HEK293 (cell line): ENCODE results near the gene XCL1.

Experiments
- CTCF ChIA-PET: fragments of 350-600 bp; formaldehyde crosslinking; extraction: SDS; loops from one replicate; lab custom pipeline; 2021; ENCODE audit warnings: antibody characterized with exemption; lab: Yijun Ruan, JAX
- POLR2A ChIA-PET: fragments of 300-600 bp; formaldehyde crosslinking; extraction: SDS; loops from one replicate; lab custom pipeline; 2020; ENCODE audit warnings: antibody characterized with exemption, inconsistent platforms; lab: Yijun Ruan, JAX
- H3K27ac ChIP-seq: fragments of 200-500 bp; sonication (Bioruptor generic); 2 replicates; pipeline ENCODE4 v1.5.1; 2014; ENCODE audit warnings: low read depth, low read length, control low read depth, inconsistent platforms; ENCODE audit errors: extremely low read depth
- H3K36me3 ChIP-seq, 2 experiments: fragments of 200-500 bp in 1 of 2; sonication (Bioruptor generic) in 1 of 2; 1 replicate in 1 of 2; 2 replicates in 1 of 2; pipeline ENCODE4 v1.5.1; 2014 to 2017; ENCODE audit warnings: inconsistent platforms in 2 of 2, low read length in 2 of 2; ENCODE audit not compliant: control insufficient read depth in 2 of 2, insufficient read depth in 1 of 2
- H3K4me1 ChIP-seq: fragments of 200-500 bp; sonication (Bioruptor generic); 2 replicates; pipeline ENCODE4 v1.5.1; 2014; ENCODE audit warnings: mild to moderate bottlenecking, low read length, inconsistent platforms; ENCODE audit not compliant: control insufficient read depth, insufficient read depth
- H3K4me3 ChIP-seq: 2 replicates; pipeline ENCODE4 v1.5.1; 2011; ENCODE audit warnings: low read depth, mild to moderate bottlenecking, control low read depth, low read length, moderate library complexity
- H3K9me3 ChIP-seq: fragments of 200-500 bp; sonication (Bioruptor generic); 2 replicates; pipeline ENCODE4 v1.5.1; 2014; ENCODE audit warnings: low read depth, low read length, inconsistent platforms; ENCODE audit not compliant: control insufficient read depth, insufficient read depth
- PRDM1 ChIP-seq: fragments of 450-650 bp; formaldehyde crosslinking; IDR thresholded peaks from 2 replicates; pipeline ENCODE4; 2016; ENCODE audit warnings: missing biosample characterization, missing genetic modification characterization
- ZBTB20 ChIP-seq: fragments of 450-650 bp; formaldehyde crosslinking; IDR thresholded peaks from 2 replicates; pipeline ENCODE4 v1.5.1; 2016; ENCODE audit warnings: missing biosample characterization, missing genetic modification characterization
- ZFP3 ChIP-seq: fragments of 450-650 bp; formaldehyde crosslinking; IDR thresholded peaks from 2 replicates; pipeline ENCODE4 v1.5.1; 2016; ENCODE audit warnings: low read depth, missing biosample characterization, missing genetic modification characterization
- ZFP41 ChIP-seq: fragments of 450-650 bp; formaldehyde crosslinking; IDR thresholded peaks from 2 replicates; pipeline ENCODE4 v1.5.1; 2016; ENCODE audit warnings: missing biosample characterization, missing genetic modification characterization, borderline replicate concordance
- ZFP69B ChIP-seq: fragments of 450-650 bp; formaldehyde crosslinking; IDR thresholded peaks from 2 replicates; pipeline ENCODE4 v1.5.1; 2016; ENCODE audit warnings: missing biosample characterization, missing genetic modification characterization
- ZIC2 ChIP-seq: fragments of 450-650 bp; formaldehyde crosslinking; IDR thresholded peaks from 2 replicates; pipeline ENCODE4 v1.5.1; 2016; ENCODE audit warnings: missing biosample characterization, missing genetic modification characterization
- ZNF10 ChIP-seq: fragments of 450-650 bp; formaldehyde crosslinking; IDR thresholded peaks from 2 replicates; pipeline ENCODE4 v1.5.1; 2017; ENCODE audit warnings: missing biosample characterization, missing genetic modification characterization
- ZNF112 ChIP-seq: fragments of 450-650 bp; formaldehyde crosslinking; IDR thresholded peaks from 2 replicates; pipeline ENCODE4 v1.5.0; 2017; ENCODE audit warnings: missing biosample characterization, missing genetic modification characterization
- ZNF114 ChIP-seq: fragments of 450-650 bp; formaldehyde crosslinking; IDR thresholded peaks from 2 replicates; pipeline ENCODE4 v1.5.0; 2017; ENCODE audit warnings: missing biosample characterization, missing genetic modification characterization
- ZNF174 ChIP-seq: fragments of 450-650 bp; formaldehyde crosslinking; IDR thresholded peaks from 2 replicates; pipeline ENCODE4 v1.5.0; 2017; ENCODE audit warnings: missing biosample characterization, mild to moderate bottlenecking, missing genetic modification characterization
- ZNF202 ChIP-seq: fragments of 450-650 bp; formaldehyde crosslinking; IDR thresholded peaks from 2 replicates; pipeline ENCODE4 v1.5.1; 2016; ENCODE audit warnings: missing biosample characterization, missing genetic modification characterization, borderline replicate concordance
- ZNF341 ChIP-seq: fragments of 450-650 bp; formaldehyde crosslinking; IDR thresholded peaks from 2 replicates; pipeline ENCODE4; 2016; ENCODE audit warnings: low read depth, missing biosample characterization, missing genetic modification characterization
- ZNF354C ChIP-seq: fragments of 450-650 bp; formaldehyde crosslinking; IDR thresholded peaks from 2 replicates; pipeline ENCODE4 v1.5.1; 2016; ENCODE audit warnings: missing biosample characterization, missing genetic modification characterization, low read depth, borderline replicate concordance
- ZNF548 ChIP-seq: fragments of 450-650 bp; formaldehyde crosslinking; IDR thresholded peaks from 2 replicates; pipeline ENCODE4 v1.5.1; 2016; ENCODE audit warnings: missing biosample characterization, missing genetic modification characterization
- ZNF561 ChIP-seq: fragments of 450-650 bp; IDR thresholded peaks from 2 replicates; pipeline ENCODE4 v1.5.1; 2018; ENCODE audit warnings: missing biosample characterization, missing genetic modification characterization, borderline replicate concordance
- TF ChIP-seq, protein P1 (sequence below): fragments of 450-650 bp; formaldehyde crosslinking; IDR thresholded peaks from 2 replicates; pipeline ENCODE4 v1.5.1; 2016; ENCODE audit warnings: missing biosample characterization, missing genetic modification characterization
- TF ChIP-seq, protein P2 (sequence below): IDR thresholded peaks from 2 replicates; pipeline ENCODE4 v1.6.1; 2011; ENCODE audit warnings: mild to moderate bottlenecking, low read depth, low read length, borderline replicate concordance
- TF ChIP-seq, protein P3 (sequence below): fragments of 450-650 bp; formaldehyde crosslinking; IDR thresholded peaks from 2 replicates; pipeline ENCODE4 v1.5.1; 2016; ENCODE audit warnings: missing biosample characterization, missing genetic modification characterization
- TF ChIP-seq, protein P4 (sequence below): fragments of 450-650 bp; formaldehyde crosslinking; IDR thresholded peaks from 2 replicates; pipeline ENCODE4 v1.5.1; 2016; ENCODE audit warnings: missing biosample characterization, missing genetic modification characterization, low read depth

The XCL1 gene

DNA sequence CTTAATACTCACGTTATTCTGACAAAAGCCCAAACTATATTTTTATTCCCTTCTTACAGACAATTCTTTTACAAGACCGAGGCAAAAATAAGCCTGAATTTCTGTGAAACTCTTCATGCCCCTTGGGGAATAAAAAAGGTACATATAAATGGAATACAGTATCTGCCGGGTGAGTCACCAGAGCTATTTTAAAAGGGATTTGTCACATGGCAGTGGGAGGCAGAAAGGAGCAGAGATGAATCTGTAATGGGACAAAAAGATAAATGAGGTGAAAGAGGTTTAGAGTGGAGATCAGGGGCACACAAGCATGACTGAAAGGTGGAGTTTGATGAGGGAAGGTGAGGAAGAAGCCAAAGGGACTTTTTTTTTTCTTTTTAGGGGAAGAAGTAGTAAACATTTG lies 8.8 kb downstream of the XCL1 start:
- ChIA-PET POLR2A (no interaction called here), CTCF (interaction anchor here (0.6 to 2.2 kb wide), 3 partner anchors 60 to 243 kb away, joined by 3 to 5 read pairs (median 4); no protein-coding TSS in a partner anchor)
- H3K9me3 ChIP-seq, result no peaks in the 10 kb centered on the region
- no peak overlapping the region for H3K4me3 ChIP-seq
- peaks cover 3% of the 10 kb centered on the region; the same call in 1 of the 2 replicates for H3K4me1 ChIP-seq
- H3K36me3 ChIP-seq, result no peaks in the 10 kb centered on the region
- H3K27ac ChIP-seq, result no peak overlapping the region
- TF ChIP-seq PRDM1 (0 out of 2 replicates have a peak, but pooled peaks have one; percentile 25), ZNF174 (tag by site-specific recombination) (no peak)

DNA sequence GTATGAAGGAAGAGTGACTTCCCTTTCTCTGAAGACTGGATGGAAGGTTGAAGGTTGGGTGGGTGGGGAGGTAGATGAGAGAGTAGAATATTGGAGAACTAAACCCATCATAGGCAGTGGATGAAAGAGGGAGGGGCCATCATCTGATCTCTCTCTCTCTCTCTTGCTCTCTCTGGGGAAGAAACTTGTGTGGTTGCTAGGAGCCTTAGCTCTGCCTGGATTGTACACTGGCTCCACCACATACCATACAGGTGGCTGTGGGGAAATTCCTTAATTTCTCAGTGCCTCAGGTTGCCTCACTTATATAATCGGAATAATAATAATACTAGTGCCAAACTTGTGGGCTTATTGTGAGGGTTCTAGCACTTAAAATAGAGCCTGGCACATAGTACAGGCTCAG lies 9.5 kb downstream of the XCL1 start:
- no peak for TF ChIP-seq ZNF548 (tag by site-specific recombination)
- TF ChIP-seq ZNF10, result no peak
- TF ChIP-seq, protein P1, sequence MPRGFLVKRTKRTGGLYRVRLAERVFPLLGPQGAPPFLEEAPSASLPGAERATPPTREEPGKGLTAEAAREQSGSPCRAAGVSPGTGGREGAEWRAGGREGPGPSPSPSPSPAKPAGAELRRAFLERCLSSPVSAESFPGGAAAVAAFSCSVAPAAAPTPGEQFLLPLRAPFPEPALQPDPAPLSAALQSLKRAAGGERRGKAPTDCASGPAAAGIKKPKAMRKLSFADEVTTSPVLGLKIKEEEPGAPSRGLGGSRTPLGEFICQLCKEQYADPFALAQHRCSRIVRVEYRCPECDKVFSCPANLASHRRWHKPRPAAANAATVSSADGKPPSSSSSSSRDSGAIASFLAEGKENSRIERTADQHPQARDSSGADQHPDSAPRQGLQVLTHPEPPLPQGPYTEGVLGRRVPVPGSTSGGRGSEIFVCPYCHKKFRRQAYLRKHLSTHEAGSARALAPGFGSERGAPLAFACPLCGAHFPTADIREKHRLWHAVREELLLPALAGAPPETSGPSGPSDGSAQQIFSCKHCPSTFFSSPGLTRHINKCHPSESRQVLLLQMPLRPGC (tag by site-specific recombination), result no peak
- TF ChIP-seq, protein P2, sequence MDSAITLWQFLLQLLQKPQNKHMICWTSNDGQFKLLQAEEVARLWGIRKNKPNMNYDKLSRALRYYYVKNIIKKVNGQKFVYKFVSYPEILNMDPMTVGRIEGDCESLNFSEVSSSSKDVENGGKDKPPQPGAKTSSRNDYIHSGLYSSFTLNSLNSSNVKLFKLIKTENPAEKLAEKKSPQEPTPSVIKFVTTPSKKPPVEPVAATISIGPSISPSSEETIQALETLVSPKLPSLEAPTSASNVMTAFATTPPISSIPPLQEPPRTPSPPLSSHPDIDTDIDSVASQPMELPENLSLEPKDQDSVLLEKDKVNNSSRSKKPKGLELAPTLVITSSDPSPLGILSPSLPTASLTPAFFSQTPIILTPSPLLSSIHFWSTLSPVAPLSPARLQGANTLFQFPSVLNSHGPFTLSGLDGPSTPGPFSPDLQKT, result no peak
- TF ChIP-seq ZNF561, result no peak
- TF ChIP-seq ZIC2 (tag by site-specific recombination), result no peak
- TF ChIP-seq, protein P3, sequence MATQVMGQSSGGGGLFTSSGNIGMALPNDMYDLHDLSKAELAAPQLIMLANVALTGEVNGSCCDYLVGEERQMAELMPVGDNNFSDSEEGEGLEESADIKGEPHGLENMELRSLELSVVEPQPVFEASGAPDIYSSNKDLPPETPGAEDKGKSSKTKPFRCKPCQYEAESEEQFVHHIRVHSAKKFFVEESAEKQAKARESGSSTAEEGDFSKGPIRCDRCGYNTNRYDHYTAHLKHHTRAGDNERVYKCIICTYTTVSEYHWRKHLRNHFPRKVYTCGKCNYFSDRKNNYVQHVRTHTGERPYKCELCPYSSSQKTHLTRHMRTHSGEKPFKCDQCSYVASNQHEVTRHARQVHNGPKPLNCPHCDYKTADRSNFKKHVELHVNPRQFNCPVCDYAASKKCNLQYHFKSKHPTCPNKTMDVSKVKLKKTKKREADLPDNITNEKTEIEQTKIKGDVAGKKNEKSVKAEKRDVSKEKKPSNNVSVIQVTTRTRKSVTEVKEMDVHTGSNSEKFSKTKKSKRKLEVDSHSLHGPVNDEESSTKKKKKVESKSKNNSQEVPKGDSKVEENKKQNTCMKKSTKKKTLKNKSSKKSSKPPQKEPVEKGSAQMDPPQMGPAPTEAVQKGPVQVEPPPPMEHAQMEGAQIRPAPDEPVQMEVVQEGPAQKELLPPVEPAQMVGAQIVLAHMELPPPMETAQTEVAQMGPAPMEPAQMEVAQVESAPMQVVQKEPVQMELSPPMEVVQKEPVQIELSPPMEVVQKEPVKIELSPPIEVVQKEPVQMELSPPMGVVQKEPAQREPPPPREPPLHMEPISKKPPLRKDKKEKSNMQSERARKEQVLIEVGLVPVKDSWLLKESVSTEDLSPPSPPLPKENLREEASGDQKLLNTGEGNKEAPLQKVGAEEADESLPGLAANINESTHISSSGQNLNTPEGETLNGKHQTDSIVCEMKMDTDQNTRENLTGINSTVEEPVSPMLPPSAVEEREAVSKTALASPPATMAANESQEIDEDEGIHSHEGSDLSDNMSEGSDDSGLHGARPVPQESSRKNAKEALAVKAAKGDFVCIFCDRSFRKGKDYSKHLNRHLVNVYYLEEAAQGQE (tag by site-specific recombination), result no peak
- no peak for TF ChIP-seq ZNF341 (tag by site-specific recombination)
- TF ChIP-seq ZFP41 (tag by site-specific recombination), result no peak
- TF ChIP-seq ZNF354C (tag by site-specific recombination), result no peak
- no peak for TF ChIP-seq ZNF114 (tag by site-specific recombination)
- TF ChIP-seq PRDM1, result no peak
- TF ChIP-seq ZFP3 (tag by site-specific recombination), result no peak
- TF ChIP-seq ZBTB20 (tag by site-specific recombination), result no peak
- no peak for TF ChIP-seq ZFP69B (tag by site-specific recombination)
- no peak for TF ChIP-seq ZNF202 (tag by site-specific recombination)
- TF ChIP-seq, protein P4, sequence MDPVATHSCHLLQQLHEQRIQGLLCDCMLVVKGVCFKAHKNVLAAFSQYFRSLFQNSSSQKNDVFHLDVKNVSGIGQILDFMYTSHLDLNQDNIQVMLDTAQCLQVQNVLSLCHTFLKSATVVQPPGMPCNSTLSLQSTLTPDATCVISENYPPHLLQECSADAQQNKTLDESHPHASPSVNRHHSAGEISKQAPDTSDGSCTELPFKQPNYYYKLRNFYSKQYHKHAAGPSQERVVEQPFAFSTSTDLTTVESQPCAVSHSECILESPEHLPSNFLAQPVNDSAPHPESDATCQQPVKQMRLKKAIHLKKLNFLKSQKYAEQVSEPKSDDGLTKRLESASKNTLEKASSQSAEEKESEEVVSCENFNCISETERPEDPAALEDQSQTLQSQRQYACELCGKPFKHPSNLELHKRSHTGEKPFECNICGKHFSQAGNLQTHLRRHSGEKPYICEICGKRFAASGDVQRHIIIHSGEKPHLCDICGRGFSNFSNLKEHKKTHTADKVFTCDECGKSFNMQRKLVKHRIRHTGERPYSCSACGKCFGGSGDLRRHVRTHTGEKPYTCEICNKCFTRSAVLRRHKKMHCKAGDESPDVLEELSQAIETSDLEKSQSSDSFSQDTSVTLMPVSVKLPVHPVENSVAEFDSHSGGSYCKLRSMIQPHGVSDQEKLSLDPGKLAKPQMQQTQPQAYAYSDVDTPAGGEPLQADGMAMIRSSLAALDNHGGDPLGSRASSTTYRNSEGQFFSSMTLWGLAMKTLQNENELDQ, result no peak
- TF ChIP-seq ZNF112 (tag by site-specific recombination), result no peak
- CTCF ChIA-PET, result interaction anchor here (0.6 to 2.2 kb wide), 2 partner anchors 145 to 244 kb away, joined by 4 to 5 read pairs; no protein-coding TSS in a partner anchor
- Histone ChIP-seq H3K4me3 (no peak overlapping the region), H3K27ac (no peak overlapping the region), H3K36me3 (no peaks in the 10 kb centered on the region), H3K4me1 (peaks cover 3% of the 10 kb centered on the region; the same call in 1 of the 2 replicates), H3K9me3 (no peaks in the 10 kb centered on the region)
- POLR2A ChIA-PET, result no interaction called here
